ENCODE results near the gene ZNF879. TPM values are rescaled to one million over a fixed set of nuclear protein-coding genes. Genes with fewer than 3 reads are reported as not detected.

Gene ZNF879
- total RNA-seq, 1 donor from 2014 or later, result 10.3 TPM

GRCh38 chr5:178996156-178996555, 27.4 kb upstream of the ZNF879 start:
- TF ChIP-seq CTCF (IDR thresholded peaks at IDR 0.05; ENCODE audit: unreplicated experiment), result no peak
- Mint-ChIP-seq H3K27ac (no peak overlapping the region), H3K4me3 (ENCODE audit: low read depth) (no peak overlapping the region), H3K36me3 (ENCODE audit: insufficient read depth) (no peaks in the 10 kb centered on the region), H3K4me1 (ENCODE audit: low read depth) (no peaks in the 10 kb centered on the region), H3K27me3 (peaks cover 56% of the 10 kb centered on the region), H3K9me3 (ENCODE audit: low read depth) (peaks cover 6% of the 10 kb centered on the region)
- DNase-seq (ENCODE audit: low spot score, unreplicated experiment), result no peak

- no peaks in the 10 kb centered on the region for H3K4me1 Mint-ChIP-seq (ENCODE audit: low read depth)
- no peaks in the 10 kb centered on the region for H3K36me3 Mint-ChIP-seq (ENCODE audit: insufficient read depth)
- no peak overlapping the region for H3K27ac Mint-ChIP-seq
- no peak overlapping the region for H3K4me3 Mint-ChIP-seq (ENCODE audit: low read depth)
- no peak for DNase-seq (ENCODE audit: low spot score, unreplicated experiment)
- peaks cover 50% of the 10 kb centered on the region for H3K27me3 Mint-ChIP-seq
- peaks cover 10% of the 10 kb centered on the region for H3K9me3 Mint-ChIP-seq (ENCODE audit: low read depth)
- no peak for TF ChIP-seq CTCF (IDR thresholded peaks at IDR 0.05; ENCODE audit: unreplicated experiment)
Measured at GRCh38 chr5:178997191-178997590, 26.4 kb upstream of the ZNF879 start.

- Mint-ChIP-seq H3K27ac (no peak overlapping the region), H3K27me3 (peaks cover 38% of the 10 kb centered on the region), H3K4me3 (ENCODE audit: low read depth) (no peak overlapping the region), H3K4me1 (ENCODE audit: low read depth) (no peaks in the 10 kb centered on the region), H3K9me3 (ENCODE audit: low read depth) (peaks cover 20% of the 10 kb centered on the region), H3K36me3 (ENCODE audit: insufficient read depth) (no peaks in the 10 kb centered on the region)
- no peak for TF ChIP-seq CTCF (IDR thresholded peaks at IDR 0.05; ENCODE audit: unreplicated experiment)
- DNase-seq (ENCODE audit: low spot score, unreplicated experiment), result no peak
Measured at GRCh38 chr5:178998441-178998840, 25.2 kb upstream of the ZNF879 start.

- Mint-ChIP-seq H3K27me3 (no peaks in the 10 kb centered on the region), H3K9me3 (ENCODE audit: low read depth) (peaks cover 52% of the 10 kb centered on the region), H3K4me3 (ENCODE audit: low read depth) (no peak overlapping the region), H3K27ac (no peak overlapping the region), H3K4me1 (ENCODE audit: low read depth) (no peaks in the 10 kb centered on the region), H3K36me3 (ENCODE audit: insufficient read depth) (no peaks in the 10 kb centered on the region)
- no peak for DNase-seq (ENCODE audit: low spot score, unreplicated experiment)
- no peak for TF ChIP-seq CTCF (IDR thresholded peaks at IDR 0.05; ENCODE audit: unreplicated experiment)
Measured at GRCh38 chr5:179006564-179006963, 17.0 kb upstream of the ZNF879 start.

GRCh38 chr5:179008667-179009066, 14.9 kb upstream of the ZNF879 start:
- H3K4me1 Mint-ChIP-seq (ENCODE audit: low read depth), result no peaks in the 10 kb centered on the region
- H3K4me3 Mint-ChIP-seq (ENCODE audit: low read depth), result no peak overlapping the region
- DNase-seq (ENCODE audit: low spot score, unreplicated experiment), result no peak
- peaks cover 44% of the 10 kb centered on the region for H3K9me3 Mint-ChIP-seq (ENCODE audit: low read depth)
- no peaks in the 10 kb centered on the region for H3K27me3 Mint-ChIP-seq
- no peak for TF ChIP-seq CTCF (IDR thresholded peaks at IDR 0.05; ENCODE audit: unreplicated experiment)
- no peaks in the 10 kb centered on the region for H3K36me3 Mint-ChIP-seq (ENCODE audit: insufficient read depth)
- no peak overlapping the region for H3K27ac Mint-ChIP-seq

All from progenitor cell of endocrine pancreas (in vitro differentiated cells).